ENCODE data around the gene MEPCE.
"Not testable (repeated sequence)": the region's sequence is repeated elsewhere in the genome, so short reads cannot be mapped to it uniquely, and the experiment has no call there.

DNA sequence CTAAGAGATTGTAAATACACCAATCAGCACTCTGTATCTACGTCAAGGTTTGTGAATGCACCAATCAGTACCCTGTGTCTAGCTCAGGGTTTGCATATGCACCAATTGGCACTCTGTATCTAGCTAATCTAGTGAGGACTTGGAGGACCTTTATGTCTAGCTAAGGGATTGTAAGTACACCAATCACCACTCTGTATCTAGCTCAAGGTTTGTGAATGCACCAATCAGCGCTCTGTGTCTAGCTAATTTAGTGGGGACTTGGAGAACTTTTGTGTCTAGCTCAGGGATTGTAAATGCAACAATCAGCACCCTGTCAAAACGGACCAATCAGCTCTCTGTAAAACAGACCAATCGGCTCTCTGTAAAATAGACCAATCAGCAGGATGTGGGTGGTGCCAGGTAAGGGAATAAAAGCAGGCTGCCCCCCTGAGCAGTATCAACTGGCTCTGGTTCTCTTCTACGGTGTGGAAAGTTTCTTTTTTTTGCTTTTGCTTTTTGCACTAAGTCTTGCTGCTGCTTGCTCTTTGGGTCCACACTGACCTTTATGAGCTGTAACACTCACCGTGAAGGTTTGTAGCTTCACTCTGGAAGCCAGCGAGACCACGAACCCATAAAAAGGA is 47.3 kb upstream of the MEPCE start:
- TF ChIP-seq, protein P1, sequence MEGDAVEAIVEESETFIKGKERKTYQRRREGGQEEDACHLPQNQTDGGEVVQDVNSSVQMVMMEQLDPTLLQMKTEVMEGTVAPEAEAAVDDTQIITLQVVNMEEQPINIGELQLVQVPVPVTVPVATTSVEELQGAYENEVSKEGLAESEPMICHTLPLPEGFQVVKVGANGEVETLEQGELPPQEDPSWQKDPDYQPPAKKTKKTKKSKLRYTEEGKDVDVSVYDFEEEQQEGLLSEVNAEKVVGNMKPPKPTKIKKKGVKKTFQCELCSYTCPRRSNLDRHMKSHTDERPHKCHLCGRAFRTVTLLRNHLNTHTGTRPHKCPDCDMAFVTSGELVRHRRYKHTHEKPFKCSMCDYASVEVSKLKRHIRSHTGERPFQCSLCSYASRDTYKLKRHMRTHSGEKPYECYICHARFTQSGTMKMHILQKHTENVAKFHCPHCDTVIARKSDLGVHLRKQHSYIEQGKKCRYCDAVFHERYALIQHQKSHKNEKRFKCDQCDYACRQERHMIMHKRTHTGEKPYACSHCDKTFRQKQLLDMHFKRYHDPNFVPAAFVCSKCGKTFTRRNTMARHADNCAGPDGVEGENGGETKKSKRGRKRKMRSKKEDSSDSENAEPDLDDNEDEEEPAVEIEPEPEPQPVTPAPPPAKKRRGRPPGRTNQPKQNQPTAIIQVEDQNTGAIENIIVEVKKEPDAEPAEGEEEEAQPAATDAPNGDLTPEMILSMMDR (conservative IDR thresholded peaks at IDR 0.05 in 1 of 2, IDR thresholded peaks at IDR 0.05 in 1 of 2; ENCODE audit: extremely low read depth in 1 of 2, insufficient read depth in 1 of 2, low read depth in 1 of 2, low read length in 2 of 2), result not testable (repeated sequence)
- TF ChIP-seq EZH2 (IDR thresholded peaks at IDR 0.05; ENCODE audit: borderline replicate concordance, low read length), result not testable (repeated sequence)

All from mammary epithelial cell (primary cell).